ENCODE results near the gene MAD1L1. TPM values are rescaled to one million over a fixed set of nuclear protein-coding genes. Genes with fewer than 3 reads are reported as not detected.

Gene MAD1L1
- total RNA-seq, 6 experiments from 2014 or later: 15.1 to 37.4 (median 20.5) TPM

DNA sequence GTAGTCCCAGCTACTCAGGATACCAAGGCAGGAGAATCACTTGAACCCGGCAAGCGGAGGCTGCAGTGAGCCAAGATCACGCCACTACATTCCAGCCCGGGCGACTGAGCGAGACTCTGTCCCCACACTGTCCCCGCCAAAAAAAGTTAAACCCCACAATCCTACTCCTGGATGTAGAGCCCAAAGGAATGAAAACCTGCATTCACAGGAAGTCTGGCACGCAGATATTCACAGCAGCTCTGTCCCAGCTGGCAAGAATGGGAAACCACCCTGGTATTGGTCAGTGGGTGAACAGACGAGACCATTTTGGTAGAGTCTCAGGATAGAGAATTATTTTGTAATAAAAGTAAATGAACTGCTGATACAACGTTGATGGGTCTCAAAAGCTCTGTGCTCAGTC, 225.2 kb downstream of the MAD1L1 start:
- peak in 1 of 3 donors; percentile 13 for DNase-seq
- WGBS (ENCODE audit: insufficient coverage, low coverage, low lambda C conversion rate, missing lambda C conversion rate): 83% methylated on average over 3 of the region's 10 CpGs
- ATAC-seq: no peak
- no peaks in the 10 kb centered on the region for H3K27me3 ChIP-seq
- H3K4me1 ChIP-seq: no peaks in the 10 kb centered on the region
- no peak overlapping the region for H3K27ac ChIP-seq
- TF ChIP-seq, protein P1, sequence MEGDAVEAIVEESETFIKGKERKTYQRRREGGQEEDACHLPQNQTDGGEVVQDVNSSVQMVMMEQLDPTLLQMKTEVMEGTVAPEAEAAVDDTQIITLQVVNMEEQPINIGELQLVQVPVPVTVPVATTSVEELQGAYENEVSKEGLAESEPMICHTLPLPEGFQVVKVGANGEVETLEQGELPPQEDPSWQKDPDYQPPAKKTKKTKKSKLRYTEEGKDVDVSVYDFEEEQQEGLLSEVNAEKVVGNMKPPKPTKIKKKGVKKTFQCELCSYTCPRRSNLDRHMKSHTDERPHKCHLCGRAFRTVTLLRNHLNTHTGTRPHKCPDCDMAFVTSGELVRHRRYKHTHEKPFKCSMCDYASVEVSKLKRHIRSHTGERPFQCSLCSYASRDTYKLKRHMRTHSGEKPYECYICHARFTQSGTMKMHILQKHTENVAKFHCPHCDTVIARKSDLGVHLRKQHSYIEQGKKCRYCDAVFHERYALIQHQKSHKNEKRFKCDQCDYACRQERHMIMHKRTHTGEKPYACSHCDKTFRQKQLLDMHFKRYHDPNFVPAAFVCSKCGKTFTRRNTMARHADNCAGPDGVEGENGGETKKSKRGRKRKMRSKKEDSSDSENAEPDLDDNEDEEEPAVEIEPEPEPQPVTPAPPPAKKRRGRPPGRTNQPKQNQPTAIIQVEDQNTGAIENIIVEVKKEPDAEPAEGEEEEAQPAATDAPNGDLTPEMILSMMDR (IDR thresholded peaks at IDR 0.05): no peak
- TF ChIP-seq POLR2A (IDR thresholded peaks at IDR 0.05): no peak
- intact Hi-C loops (cut with DNase I): no loop called here
- H3K4me3 ChIP-seq: no peak overlapping the region
- H3K36me3 ChIP-seq: no peaks in the 10 kb centered on the region
- H3K9me3 ChIP-seq: no peaks in the 10 kb centered on the region

DNA sequence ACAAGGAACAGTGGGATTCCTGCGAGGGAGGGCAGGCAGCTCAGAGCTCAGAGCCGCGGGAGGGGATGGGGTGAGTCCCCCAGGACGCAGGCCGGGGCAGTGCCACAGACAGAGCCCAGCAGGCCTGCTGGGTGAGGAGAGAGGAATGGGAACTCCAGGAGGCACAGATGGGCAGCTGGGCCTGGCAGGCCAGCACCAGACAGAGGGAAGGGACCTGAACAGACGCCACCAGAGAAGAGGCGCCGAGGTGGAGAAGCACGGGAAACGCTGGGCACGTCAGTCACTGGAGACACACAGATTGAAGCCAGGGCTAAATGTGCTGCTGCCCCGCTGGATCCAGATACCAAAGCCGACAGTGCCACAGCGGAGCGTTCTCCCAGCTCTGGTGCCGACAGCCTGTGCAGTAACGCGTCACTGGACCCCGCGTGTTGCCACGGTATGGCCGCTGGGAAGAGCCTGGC, 225.8 kb downstream of the MAD1L1 start:
- intact Hi-C loops (cut with DNase I): no loop called here
- Histone ChIP-seq H3K27me3 (no peaks in the 10 kb centered on the region), H3K9me3 (no peaks in the 10 kb centered on the region), H3K4me1 (no peaks in the 10 kb centered on the region), H3K27ac (no peak overlapping the region), H3K36me3 (no peaks in the 10 kb centered on the region), H3K4me3 (no peak overlapping the region)
- DNase-seq (peak; percentile 15 to 44 (median 28)), ATAC-seq (no peak)
- WGBS (ENCODE audit: insufficient coverage, low coverage, low lambda C conversion rate, missing lambda C conversion rate): no CpG with 5 or more reads among the region's 22 CpGs
- no peak for TF ChIP-seq POLR2A (IDR thresholded peaks at IDR 0.05)
- TF ChIP-seq, protein P1 (IDR thresholded peaks at IDR 0.05): no peak

DNA sequence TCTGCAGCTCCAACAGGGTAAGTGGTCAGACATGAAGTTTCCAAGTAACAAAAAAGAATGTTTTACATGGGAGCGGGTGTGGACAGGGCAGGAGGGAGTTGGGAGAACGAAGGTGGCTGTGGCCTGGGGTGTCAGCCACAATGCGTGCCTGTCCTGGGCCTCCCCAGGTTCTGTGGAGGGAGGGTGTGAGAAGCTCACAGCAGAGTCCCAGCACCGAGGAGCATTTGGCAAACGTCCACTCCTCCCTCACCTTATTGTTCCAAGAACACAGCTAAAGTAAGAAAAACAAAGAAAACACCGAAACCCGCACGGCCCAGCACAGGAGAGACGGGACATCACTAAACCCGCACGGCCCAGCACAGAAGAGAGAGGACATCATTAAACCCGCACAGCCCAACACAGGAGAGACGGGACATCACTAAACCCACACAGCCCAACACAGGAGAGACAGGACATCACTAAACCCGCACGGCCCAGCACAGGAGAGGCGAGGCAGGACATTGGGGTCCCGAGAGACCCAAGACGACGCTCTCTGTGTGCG, 226.4 kb downstream of the MAD1L1 start:
- H3K27ac ChIP-seq: no peak overlapping the region
- H3K4me1 ChIP-seq: no peaks in the 10 kb centered on the region
- H3K4me3 ChIP-seq: no peak overlapping the region
- no peaks in the 10 kb centered on the region for H3K36me3 ChIP-seq
- no peaks in the 10 kb centered on the region for H3K27me3 ChIP-seq
- peak; percentile 15 to 29 (median 21) for DNase-seq
- ATAC-seq: no peak
- H3K9me3 ChIP-seq: no peaks in the 10 kb centered on the region
- 82% methylated on average over 13 of the region's 20 CpGs for WGBS (ENCODE audit: insufficient coverage, low coverage, low lambda C conversion rate, missing lambda C conversion rate)
- intact Hi-C loops (cut with DNase I): no loop called here
- TF ChIP-seq, protein P1 (IDR thresholded peaks at IDR 0.05): no peak
- no peak for TF ChIP-seq POLR2A (IDR thresholded peaks at IDR 0.05)

DNA sequence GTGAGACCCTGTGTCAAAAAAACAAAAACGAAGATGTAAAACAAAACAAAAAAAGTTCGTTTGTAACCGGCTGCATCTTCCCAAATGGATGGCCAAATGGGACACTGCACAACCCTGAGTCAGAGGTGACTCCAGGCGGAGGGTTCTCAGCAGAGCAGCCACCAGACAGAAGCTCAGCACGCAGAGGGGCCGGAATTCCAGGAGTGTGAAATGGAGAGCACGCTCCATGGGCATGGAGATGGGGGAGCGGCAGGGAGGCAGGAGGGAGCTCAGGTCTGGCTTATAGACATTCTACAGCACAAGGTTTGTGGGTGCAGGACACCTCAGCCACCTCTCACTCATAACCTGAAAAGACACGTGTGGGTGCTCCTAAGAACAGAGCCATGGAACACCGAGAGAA, 227.0 kb downstream of the MAD1L1 start:
- no peaks in the 10 kb centered on the region for H3K9me3 ChIP-seq
- no peak overlapping the region for H3K27ac ChIP-seq
- no peak for ATAC-seq
- intact Hi-C loops (cut with DNase I): no loop called here
- no peaks in the 10 kb centered on the region for H3K4me1 ChIP-seq
- no peak for TF ChIP-seq POLR2A (IDR thresholded peaks at IDR 0.05)
- TF ChIP-seq, protein P1 (IDR thresholded peaks at IDR 0.05): no peak
- H3K36me3 ChIP-seq: no peaks in the 10 kb centered on the region
- DNase-seq: peak; percentile 7 to 15 (median 14)
- WGBS (ENCODE audit: insufficient coverage, low coverage, low lambda C conversion rate, missing lambda C conversion rate): 77% methylated on average over 6 of the region's 10 CpGs
- H3K4me3 ChIP-seq: no peak overlapping the region
- H3K27me3 ChIP-seq: no peaks in the 10 kb centered on the region
